Stimulated activated CD4-positive, alpha-beta T cell treated with anti-CD3 and anti-CD28 coated beads, TNF-alpha, amount 100 ng/mL, for 4 hours (primary cell): ENCODE results near the gene ITGAL.
"Not testable (repeated sequence)": the region's sequence is repeated elsewhere in the genome, so short reads cannot be mapped to it uniquely, and the experiment has no call there.

ENCODE experiments used
- DNase-seq, 3 experiments: peaks; one replicate each; pipeline ENCODE4 v3.0.0-alpha.2; 2020; ENCODE audit warnings: low read depth in 3 of 3

Gene ITGAL

DNA sequence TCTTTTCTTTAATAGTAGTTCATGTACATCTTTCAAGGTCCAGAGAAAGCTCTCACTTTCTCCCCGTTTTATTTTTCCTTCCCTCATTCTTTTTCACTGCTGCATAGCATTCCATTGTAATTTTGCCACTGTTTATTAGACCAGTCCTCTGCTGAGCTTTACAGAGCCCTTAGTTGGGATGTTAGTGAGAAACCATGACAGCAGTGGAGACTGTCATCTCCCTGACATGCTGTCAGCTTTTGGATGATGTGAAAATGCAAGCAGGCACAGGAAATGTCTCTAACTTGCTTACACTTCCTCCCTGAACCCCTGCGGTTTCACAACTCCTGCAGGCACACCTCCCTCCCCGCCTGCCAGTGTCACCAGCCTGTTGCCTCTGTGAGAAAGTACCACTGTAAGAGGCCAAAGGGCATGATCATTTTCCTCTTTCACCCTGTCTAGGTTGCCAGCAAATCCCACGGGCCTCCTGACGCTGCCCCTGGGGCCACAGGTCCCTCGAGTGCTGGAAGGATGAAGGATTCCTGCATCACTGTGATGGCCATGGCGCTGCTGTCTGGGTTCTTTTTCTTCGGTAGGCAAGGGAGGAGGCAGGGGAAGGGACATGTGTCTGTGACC lies at the start of gene ITGAL:
ITGAL (plus strand) TSS at position 415 of the 615 bp plus-strand sequence; CDS start at position 511, 96 bp downstream.
- peak; percentile 50 to 74 (median 67) for DNase-seq

DNA sequence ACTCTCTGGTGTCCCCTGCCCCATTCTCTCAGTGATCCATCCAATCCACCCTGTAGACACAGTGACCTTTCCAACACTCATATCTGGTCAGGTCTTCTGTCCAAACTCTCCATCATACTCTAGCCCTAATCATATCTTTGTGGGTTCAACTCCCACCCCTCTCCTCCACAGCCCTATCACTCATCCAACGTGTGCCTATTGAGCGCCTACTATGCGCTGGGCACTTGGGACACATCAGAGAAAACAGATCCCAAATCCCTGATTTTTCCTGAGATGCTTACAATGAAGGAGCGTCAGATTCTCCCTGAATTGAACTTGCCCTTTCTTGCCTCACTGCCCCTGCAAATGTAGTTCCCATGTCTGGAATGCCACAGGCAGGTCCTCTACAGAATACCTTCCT lies 44.5 kb upstream of the ITGAL start:
- no peak for DNase-seq

DNA sequence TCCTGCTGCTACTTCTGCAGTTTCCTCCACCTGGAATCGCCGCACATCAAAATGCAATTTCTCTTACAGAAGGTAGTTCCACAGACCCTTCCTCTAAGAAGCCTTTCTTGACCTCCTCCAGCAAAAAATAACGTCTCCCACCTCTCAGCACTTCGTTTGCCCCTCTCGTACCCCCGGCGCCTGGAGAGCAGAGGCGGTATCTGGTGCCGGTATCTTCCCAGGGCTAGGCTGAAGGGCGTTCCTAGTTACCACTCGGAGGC lies 43.2 kb upstream of the ITGAL start:
- no peak for DNase-seq

DNA sequence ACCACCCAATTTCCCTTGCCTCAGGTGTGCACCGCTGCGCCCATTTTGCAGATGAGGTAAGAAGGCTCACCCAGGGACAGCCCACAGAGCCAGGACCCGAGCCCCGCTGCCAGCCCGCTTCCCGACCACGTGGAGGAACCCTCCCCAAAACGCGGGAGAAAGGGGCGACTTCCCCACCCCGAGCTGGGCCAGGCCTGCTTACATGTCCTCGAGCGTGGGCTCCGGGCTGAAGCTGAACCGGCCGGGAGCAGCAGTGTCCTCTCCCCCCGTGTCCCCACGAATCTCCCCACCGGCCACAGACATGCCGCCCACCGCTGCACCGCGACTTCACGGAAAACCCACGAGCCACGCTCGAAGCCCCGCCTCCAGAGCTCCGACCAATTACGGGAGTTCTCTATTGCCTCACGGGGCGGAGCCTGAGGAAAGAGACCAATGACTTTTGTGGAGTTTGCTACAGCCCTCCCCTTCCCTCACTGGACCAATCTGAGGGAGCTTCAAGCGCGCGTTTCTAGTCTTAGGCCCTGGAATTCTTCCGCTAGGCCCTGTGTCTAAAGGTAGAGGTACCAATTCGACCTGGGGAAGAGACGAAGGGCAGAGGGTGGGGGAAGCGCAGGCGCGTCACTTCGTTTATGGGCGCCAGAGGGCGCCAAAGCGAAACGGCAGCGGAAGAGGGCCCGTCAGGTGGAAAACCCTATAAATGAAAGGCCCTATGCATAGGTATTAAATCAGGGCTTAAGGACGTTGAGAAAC lies 42.7 kb upstream of the ITGAL start, which contains the start of gene DCTPP1:
DCTPP1 (minus strand) TSS at position 353 of the 750 bp plus-strand sequence; CDS start at position 303, 50 bp downstream.
- peak; percentile 81 to 95 (median 93) for DNase-seq

DNA sequence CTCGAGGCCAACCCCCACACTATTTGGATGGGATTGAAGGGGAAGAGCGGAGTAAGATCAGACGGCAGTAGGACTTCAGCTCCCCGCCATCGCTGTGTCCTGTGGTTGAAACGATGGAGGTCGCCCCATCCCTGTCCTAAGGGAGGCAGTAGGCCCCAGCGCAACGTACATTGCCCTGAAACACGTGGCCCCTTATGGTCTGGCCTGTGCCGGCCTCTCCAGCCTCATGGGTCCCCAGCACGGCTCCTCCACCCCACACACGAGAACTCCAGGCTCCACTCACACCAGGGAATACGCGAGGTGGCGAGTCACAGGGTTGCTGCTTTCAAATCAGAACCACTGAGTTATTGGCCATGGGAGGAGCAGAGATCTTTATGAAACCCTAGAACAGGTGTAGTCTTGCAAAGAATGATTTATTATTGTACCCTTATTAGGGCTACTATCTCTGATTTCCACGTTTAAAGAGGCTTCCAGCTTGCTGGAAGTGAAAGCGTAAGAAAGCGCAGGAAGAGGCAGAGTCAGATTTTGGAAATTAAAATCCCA lies 42.0 kb upstream of the ITGAL start:
- no peak for DNase-seq

DNA sequence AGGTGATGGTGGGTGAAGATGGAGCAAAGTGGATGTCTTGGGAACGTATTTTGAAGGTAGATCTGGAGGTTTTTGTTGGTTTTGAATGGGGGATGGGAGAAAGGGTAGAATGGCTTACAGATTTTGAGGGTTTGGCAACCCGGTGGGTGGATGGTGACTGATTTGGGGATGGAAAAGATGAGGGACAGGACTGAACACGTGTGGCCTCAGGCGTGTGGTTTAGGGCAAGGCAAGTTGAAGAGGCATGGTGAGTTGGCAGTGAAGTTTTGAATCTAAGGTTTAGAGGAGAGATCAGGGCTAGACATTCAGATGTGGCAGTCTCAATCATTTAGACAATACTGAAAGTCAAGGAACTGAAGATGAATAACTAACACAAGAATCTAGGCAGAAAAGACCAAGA lies 37.7 kb upstream of the ITGAL start:
- DNase-seq, result no peak

DNA sequence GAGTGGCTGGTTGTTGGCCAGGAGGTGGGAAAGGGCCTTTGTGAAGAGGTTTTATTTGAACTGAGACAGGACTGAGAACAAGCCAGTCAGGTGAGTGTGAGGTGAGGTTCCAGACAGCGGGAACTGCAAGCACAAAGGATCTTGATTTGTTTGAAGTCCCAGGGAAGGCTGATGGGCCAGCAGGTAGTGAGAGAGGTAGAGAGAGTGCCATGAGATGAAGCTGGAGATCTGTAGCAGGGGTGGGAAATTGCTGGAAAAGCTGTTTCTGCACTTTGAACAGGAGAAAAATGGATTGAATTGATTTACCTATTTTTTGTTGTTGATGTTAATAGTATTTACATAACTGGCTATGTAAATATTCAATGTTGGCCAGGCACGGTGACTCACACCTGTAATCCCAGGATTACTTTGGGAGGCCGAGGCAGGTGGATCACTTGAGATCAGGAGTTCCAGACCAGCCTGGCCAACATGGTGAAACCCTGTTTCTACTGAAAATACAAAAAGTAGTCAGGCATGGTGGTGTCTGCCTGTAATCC lies 35.0 kb upstream of the ITGAL start:
- no peak for DNase-seq

DNA sequence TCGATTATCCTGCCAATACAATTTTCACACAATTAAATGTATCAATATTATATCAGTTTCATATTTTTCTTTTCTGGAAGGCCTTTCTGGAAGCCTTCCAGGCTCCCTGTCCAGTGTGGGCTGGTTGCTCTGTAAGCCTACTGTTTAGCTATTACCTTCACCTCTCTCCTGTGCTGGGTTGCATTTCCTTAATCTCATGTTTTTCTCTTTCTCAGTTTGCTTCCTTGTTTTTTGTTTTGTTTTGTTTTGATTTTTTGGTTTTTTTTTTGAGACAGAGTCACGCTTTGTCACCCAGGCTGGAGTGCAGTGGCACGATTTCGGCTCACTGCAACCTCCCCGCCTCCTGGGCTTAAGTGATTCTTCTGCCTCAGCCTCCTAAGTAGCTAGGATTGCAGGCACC lies 33.7 kb upstream of the ITGAL start:
- no peak for DNase-seq

DNA sequence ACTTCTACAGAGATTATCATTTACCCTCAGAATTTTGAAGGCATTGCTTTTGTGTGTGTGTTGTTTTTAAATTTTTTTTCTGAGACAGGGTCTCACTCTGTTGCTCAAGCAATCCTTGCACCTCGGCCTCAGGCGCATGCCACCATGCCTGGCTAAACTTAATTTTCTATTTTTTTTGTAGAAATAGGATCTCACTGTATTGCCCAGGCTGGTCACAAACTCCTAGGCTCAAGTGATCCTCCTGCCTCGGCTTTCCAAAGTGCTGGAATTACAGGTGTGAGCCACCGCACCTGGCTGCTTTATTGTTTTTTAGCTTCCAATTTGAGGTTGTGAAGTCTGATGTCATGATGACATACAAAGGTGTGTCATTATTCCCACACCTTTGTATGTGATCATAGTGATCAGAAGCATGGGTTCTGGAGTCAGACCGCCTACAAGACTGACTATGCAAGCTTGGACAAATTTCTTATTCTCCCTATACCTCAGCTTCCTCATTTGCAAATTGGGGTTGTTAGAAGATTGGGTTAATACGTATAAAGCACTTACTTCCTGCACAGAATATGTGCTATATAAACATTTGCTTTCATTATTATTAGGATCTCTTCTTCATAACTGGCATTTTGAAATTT lies 32.7 kb upstream of the ITGAL start:
- DNase-seq, result no peak

DNA sequence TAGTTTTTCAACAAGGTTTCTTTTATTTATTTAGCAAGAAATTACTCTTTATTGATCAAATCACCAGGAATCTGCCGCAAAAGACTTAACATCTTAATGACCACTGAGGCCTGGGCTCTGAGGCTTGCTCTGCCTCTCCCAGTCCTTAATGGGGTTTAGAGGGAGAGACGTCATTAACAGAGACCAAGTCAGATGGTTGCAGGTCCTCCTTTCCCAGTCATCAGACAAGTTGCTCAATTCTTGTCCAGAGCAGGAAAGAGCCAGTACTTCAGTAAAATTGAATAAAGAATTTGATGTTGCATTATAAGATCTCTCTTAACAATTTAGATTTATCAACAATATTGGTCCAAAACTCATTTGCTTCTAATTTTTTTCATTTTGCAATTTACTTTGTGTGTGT lies 28.9 kb upstream of the ITGAL start:
- no peak for DNase-seq

DNA sequence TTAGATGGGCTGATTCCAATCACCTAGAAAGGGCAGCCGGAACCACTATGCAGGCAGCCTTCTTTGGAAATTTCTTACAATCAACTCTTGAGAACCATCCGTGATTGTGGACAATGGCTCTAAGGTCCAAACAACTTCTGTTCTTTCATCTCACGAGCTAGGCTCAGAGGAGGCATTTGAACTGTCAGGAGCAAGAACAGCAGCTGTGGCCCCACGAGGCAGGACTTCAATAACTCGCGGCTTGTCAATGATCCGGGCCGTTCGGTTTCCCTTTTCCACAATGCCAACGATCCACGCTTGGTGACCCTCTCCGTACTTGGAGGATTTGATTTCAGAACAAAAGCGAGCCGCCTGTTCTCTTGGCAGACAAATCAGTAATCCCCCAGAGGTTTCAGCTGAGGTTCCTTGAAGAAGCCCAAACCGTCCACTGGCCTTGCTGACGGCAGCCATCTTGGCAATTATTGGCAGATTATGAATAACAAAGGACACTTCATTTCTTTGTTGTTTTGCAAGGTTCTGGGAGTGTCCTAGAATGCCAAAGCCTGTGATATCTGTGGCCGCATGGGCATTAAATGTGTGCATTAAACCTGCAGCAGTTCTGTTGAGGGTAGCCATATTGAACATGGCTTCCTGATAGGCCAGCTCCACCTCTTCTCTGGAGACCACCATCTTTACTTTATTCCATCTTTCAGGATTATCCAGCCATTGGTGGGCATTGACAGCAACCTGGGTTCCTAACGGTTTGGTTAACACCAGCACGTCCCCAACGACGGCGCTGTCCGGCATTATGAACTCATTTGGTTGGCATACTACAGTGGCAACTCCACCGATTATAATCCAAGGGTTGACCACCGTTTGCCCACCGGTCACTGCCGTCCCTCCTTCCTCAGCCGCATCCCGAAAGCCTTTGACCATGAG lies 28.1 kb upstream of the ITGAL start:
- DNase-seq, result no peak

DNA sequence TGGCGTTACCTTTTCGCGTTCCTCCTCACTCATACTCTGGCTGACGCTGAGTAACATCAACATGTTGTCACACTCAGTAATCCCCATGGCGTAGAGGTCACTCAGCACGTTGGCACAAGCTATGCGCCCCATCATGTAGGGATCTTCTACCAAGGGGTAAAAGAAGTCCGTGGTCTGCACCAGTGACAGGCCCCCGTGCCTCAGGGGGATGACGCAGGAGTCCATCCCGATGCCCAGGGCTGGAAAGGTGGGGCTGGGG lies 27.5 kb upstream of the ITGAL start:
- DNase-seq, result no peak

DNA sequence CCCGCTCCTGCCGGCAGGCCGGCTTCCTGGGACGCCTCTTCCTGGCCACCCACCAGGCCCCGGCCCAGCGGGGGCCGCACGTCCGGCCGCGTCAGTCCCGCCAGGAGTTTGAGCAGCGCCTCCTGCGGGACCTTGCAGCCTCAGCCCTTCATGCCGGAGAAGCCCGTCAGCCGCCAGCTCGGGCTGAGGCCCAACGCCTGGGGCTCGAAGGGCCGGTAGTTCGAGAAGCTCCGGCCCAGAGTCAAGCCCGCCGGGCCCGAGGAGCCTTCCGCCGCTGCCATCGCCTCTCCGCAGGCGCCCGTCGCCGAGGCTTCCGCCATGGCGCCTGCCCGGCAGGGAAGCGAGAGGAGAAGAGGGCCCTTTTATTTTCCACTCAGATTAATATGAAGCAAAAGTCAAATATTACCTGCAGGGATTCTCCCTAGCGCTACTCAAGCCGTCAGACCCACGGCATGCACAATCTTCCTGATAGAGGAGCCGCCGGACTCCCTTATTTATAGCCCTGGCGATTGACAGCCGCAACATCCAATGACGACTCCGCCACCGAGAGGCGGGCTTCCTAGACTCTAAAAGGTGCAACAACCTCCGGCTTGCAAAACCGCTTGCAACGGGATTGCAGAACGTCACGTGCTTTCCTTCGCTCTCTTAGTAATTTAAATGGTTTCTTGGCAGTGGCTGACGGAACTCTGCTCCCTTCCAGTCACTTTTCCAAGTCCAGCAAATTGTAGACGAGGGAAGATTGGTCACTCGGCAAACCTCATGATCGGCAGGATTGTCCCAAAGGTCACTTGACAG lies 26.9 kb upstream of the ITGAL start, which contains the start of gene SEPHS2:
SEPHS2 (minus strand) TSS at position 467 of the 795 bp plus-strand sequence; CDS start at position 320, 147 bp downstream.
- DNase-seq, result peak; percentile 84 to 95 (median 91)

DNA sequence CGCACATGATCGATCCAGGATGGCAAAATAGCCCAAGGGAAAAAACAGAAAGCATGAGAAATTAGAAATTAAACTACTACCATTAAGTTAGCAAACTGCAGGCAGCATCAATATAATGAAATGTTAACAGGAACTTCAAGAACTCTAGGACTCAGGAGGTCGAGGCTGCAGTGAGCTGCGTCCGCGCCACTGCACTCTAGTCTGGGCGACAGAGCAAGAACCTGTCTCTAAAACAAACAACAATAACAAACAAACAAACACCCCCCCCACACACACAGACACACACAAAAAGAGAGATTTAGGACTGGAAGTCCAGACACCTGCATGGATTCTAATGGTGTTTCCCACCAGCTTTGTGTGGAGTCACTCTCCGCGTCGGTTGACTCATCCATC lies 26.3 kb upstream of the ITGAL start:
- no peak for DNase-seq

DNA sequence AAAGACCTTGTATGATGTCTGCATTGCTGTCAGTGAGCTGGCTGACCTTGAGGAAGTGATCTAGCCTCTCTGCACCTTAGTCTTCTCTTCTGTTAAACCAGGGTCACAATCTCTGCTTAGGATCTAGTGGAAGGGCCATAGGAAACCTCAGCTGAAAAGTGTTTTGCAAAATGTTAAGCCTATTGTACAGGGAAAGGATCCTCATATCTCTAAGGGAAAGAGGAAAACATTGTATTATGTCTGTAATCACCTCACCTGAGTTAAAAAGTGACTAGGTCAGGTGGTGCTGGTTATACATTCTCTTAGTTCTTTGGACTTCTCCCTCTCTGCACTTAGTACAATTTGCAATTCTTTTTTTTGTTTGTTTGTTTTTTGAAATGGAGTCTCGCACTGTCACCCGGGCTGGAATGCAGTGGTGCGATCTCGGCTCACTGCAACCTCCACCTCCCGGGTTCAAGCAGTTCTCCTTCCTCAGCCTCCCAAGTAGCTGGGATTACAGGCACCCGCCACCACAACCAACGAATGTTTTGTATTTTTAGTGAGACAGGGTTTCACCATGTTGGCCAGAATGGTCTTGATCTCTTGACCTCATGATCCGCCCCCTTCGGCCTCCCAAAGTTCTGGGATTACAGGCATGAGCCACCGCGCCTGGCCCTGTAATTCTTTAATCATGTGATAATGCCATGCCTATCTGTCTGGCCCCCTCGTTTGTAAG lies 24.9 kb upstream of the ITGAL start:
- no peak for DNase-seq

DNA sequence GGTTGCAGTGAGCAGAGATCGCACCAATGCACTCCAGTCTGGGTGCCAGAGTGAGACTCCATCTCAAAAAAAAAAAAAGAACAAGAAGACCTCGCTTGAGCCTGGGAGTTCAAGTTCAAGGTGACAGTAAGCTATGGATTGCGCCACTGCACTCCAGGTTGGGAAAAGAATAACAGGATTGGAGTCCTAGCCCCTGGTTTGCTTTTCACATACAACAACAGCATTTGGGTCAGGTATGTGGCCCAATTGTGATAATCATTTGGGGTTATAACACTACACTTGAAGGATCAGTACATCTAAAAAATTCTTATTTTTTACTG lies 23.5 kb upstream of the ITGAL start:
- no peak for DNase-seq

DNA sequence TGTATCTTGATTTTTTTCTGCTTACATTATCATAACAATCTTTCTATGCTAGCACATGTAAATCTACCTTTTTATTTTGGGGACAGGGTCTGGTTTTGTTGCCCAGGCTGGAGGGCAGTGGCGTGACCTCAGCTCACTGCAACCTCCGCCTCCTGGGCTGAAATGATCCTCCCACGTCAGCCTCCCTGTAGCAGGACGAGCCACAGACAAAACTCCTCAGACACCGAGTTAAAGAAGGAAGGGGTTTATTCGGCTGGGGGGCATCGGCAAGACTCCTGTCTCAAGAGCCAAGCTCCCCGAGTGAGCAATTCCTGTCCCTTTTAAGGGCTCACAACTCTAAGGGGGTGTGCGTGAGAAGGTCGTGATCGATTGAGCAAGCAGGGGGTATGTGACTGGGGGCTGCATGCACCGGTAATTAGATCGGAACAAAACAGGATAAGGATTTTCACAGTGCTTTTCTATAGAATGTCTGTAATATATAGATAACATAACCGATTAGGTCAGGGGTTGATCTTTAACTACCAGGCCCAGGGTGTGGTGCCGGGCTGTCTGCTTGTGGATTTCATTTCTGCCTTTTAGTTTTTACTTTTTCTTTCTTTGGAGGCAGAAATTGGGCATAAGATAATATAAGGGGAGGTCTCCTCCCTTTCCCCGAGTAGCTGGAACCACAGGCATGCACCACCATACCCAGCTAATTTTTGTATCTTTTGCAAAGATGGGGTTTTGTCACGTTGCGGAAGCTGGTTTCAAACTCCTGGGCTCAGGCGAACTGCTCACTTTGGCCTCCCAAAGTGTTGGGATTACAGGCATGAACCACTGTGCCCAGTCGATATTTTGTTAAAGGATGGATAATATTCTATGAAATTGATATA lies 19.6 kb upstream of the ITGAL start:
- DNase-seq, result not testable (repeated sequence)

DNA sequence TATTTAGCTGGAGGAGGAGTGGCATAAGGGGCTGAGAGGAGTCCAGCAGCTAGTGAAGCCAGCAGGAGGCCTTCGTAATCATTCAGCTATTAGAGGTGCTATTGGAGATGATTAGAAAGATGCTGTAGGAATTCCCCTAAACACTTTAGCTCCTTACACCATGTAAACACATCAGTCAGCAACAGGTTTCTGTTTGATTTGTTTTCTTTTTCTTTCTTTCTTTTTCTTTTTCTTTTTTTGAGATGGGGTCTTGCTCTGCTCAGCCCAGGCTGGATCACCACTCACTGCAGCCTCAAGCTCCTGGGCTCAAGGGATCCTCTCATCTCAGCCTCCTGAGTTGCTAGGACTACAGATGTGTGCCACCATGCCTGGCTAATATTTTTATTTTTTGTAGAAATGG lies 16.2 kb upstream of the ITGAL start:
- DNase-seq, result no peak

DNA sequence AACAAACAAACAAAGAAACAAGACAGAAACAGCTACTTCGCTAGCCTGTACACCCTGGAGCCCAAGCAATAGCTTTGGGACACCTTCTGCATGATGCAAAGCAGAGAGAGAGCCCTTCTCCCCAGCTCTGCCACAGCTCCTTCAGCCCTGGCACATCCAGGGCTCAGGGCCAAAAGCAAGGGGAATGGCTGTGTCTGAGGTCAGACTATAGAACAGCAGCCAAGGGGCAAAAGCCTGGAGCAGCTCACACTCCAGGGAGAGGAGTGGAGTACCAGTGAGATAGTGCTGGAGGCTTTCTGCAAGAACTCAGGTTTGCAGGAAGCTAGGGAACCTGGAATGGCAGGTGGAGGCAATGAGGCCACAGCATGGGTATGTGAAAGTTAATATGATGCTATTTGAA lies 15.3 kb upstream of the ITGAL start:
- DNase-seq, result no peak
